H1 (cell line): Measurements from ENCODE around the gene ZNF771. TPM values are rescaled to one million over a fixed set of nuclear protein-coding genes. Genes with fewer than 3 reads are reported as not detected.

Experiments used
- ASH2L ChIP-seq: fragments of 200-600, 300-600 bp; sonication (generic); IDR thresholded peaks from one replicate; pipeline ENCODE4 v1.7.1; 2017; ENCODE audit warnings: low read length
- BACH1 ChIP-seq: IDR thresholded peaks from 2 replicates; pipeline ENCODE4 v1.6.1; 2012; ENCODE audit warnings: low read length, improper control_type of control experiment
- CHD7 ChIP-seq: fragments of 300-600 bp; sonication (generic); IDR thresholded peaks from 2 replicates; pipeline ENCODE4 v1.7.1; 2012; ENCODE audit warnings: low read length, moderate library complexity, mild to moderate bottlenecking, inconsistent platforms; ENCODE audit not compliant: insufficient replicate concordance
- EP300 ChIP-seq, 2 experiments: IDR thresholded peaks; 1 replicate in 1 of 2; 2 replicates in 1 of 2; pipeline ENCODE4 v1.6.1; 2011 to 2012; ENCODE audit warnings: low read depth in 2 of 2, low read length in 2 of 2, mild to moderate bottlenecking in 2 of 2, borderline replicate concordance in 1 of 2, inconsistent platforms in 1 of 2, moderate library complexity in 1 of 2
- JUND ChIP-seq: IDR thresholded peaks from 2 replicates; pipeline ENCODE4 v1.6.1; 2011; ENCODE audit warnings: mild to moderate bottlenecking, improper control_type of control experiment, low read length
- RAD21 ChIP-seq, 2 experiments: IDR thresholded peaks in 1 of 2; conservative IDR thresholded peaks in 1 of 2; 2 replicates each; pipeline ENCODE4 v1.6.1; 2011; ENCODE audit warnings: low read depth in 2 of 2, low read length in 2 of 2, improper control_type of control experiment in 1 of 2, inconsistent platforms in 1 of 2, mild to moderate bottlenecking in 1 of 2, moderate library complexity in 1 of 2
- TAF7 ChIP-seq: optimal IDR thresholded peaks from 2 replicates; pipeline ENCODE3; 2011; ENCODE audit warnings: low read depth, mild to moderate bottlenecking, inconsistent platforms, low read length, moderate library complexity, borderline replicate concordance
- TBP ChIP-seq: IDR thresholded peaks from 2 replicates; pipeline ENCODE4 v1.6.1; 2011; ENCODE audit warnings: low read depth, low read length, improper control_type of control experiment
- YY1 ChIP-seq: IDR thresholded peaks from 2 replicates; pipeline ENCODE4 v1.6.1; 2011; ENCODE audit warnings: low read depth, mild to moderate bottlenecking, low read length
- ZNF274 ChIP-seq: IDR thresholded peaks from 2 replicates; pipeline ENCODE4 v1.7.0; 2012; ENCODE audit warnings: low read length, borderline replicate concordance; ENCODE audit errors: extremely low read depth
- polyA plus RNA-seq, 7 experiments: library from polyadenylated mRNA; depleted of rRNA in 3 of 7; stranded (reverse) in 5 of 7; unstranded in 2 of 7; fragments of >200 nt in 5 of 7; fragments of 200-250 nt in 2 of 7; gene quantifications; 1 replicate in 5 of 7; 2 replicates in 1 of 7; 4 replicates in 1 of 7; pipeline versions ENCODE4 v1.2.1 to v1.2.3, GENCODE V29; 2011 to 2013; ENCODE audit warnings: missing spikeins in 2 of 7, mixed read lengths in 2 of 7
- total RNA-seq: library from RNA; stranded (reverse); fragmentation: NEBNext Ultra II Directional; extraction: Animal tissue kit (Norgen Biotek cat#: 25700); gene quantifications from 2 replicates; pipeline ENCODE4 v1.2.1, GENCODE V29; 2021

Gene ZNF771
- total and polyA plus RNA-seq, 2 of the 8 experiments (the other 6 are each of a cell fraction or from before 2014, with no cell fraction given): 10.6 to 15.7 TPM

GRCh38 chr16:30464078-30464477, 56.7 kb downstream of the ZNF771 start (continued):
- TF ChIP-seq CHD7 (no peak), ASH2L (no peak), JUND (no peak), BACH1 (no peak), TBP (no peak), TAF7 (no peak), RAD21 (IDR thresholded peaks at IDR 0.05 in 1 of 2, conservative IDR thresholded peaks at IDR 0.05 in 1 of 2; ENCODE audit: low read depth in 2 of 2, low read length in 2 of 2) (no peak), EP300 (IDR thresholded peaks at IDR 0.05; ENCODE audit: borderline replicate concordance in 1 of 2, low read depth in 2 of 2, low read length in 2 of 2) (no peak), ZNF274 (no peak), YY1 (no peak)
